ENCODE data around the gene CPOX.

CPOX gene

DNA sequence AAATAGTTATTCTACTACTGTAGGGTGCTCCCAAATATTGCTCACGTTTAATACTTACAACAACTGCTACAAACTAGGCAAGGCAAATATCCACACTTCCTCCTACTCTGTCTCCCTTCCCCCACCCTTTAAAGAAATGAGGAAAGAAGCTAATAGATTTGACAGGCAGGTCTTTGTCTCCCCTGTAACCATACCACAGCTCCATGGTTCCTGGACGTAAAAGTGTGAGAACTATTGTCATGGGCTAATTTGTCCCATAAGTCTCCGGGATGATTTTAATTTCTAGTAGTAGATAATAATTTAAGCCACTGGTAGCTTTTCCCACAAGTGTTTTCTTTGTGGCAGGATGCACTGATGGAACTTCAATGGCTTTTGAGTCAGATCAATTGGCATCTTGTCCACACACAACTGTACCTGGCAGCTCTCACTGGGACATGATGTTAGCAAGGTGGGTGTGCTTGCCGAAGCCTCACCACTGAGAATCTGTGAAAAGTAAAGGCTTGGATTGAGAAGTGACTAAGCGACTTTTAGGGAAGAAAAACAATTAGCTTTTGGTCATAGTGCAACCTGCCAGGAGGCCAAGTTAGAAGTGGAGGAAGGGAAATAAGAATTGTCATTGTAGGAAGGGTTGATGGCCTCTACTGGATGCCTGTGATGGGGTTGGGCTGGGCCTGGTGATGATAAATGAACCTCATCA is 1.4 kb upstream of the CPOX start:
- DNase-seq = no peak

DNA sequence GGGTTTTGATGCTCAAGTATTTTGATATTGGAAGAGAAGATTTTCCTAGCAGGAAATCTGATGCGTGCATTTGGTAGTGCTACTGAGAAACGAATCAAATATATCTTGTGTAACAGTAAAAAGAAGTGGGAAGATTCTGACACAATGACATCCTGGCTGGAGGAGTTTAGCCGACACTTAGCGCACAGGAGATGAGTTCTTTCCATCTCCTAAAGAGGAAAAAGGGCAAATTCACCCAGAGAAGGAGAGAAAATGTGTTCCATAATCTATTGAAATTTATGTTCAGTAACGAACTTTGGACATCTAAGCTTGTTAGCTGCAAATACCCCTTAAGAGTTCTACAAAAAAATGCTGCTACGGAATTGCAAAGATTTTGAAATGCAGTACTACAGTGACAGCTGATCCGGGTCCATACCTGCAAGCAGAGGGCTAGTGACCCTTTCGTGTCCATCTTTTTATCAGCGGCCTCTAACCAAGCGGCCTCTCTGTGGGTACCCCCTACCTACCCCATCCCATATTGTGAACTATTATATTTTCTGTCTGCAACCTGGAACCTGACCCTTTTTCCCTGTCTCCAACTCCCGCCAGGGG is 971 bp downstream of the CPOX start:
- no peak for DNase-seq

GRCh38 chr3:98589331-98590036 is 3.9 kb downstream of the CPOX start:
- DNase-seq = no peak

- no peak for DNase-seq
Observed at GRCh38 chr3:98588065-98588464, 5.3 kb downstream of the CPOX start.

GRCh38 chr3:98587654-98588053 is 5.8 kb downstream of the CPOX start:
- no peak for DNase-seq

DNA sequence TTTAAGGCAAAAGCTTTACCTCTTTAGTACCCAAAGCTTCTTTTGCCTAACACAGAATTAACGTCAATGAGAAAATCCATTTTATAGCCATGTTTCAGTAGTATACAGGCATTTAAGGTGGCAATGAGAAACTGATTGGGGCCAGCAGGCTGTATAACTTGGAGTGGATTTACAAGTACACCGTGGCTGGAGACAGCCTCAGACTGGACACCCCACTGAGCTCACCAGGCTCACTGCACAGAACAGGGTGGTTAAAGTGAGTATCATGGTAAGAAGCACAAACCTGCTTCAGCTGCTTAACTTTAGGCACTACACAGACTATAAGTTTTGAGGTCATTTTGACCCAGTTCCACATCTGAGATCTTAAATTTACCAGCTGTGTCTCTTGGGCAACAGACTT is 8.9 kb downstream of the CPOX start:
- DNase-seq = no peak

GRCh38 chr3:98583766-98584165 is 9.6 kb downstream of the CPOX start:
- no peak for DNase-seq

DNA sequence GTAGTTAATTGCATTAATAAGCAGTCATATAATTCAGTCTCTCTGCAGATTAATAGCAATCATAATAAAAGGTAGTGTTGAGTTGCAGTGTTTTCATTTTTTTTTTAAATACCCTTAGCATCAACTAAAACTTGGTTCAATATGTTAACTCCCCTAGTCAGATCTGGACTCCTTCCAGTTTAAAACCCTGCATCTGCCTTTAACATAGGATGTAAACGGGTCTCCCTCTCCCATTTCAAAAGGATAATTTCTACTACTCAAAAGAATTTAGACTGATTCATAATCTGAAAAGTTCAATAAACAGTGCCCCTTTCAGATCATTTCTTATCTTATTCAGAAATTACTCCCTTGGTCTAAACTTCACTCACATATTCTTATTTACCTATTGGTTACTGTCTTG is 11.4 kb downstream of the CPOX start:
- no peak for DNase-seq

DNA sequence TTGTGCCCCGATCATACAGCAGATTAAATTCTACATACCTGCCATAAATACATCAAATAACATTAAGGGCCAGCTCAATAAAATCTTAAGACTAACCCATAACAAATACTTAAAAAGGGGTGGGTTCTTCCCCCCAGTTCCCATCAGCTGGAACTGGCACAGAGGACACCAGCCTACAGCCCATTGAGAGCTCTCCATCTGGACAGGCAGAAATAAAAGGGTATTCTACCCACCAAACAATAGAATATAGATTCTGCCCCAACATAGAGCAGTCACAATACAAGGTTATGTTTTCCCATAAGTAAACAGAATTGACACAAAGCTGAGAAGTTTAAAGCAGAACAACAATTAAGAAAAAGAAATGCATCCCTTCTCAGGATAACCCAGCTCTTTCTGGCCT is 11.9 kb downstream of the CPOX start:
- DNase-seq = no peak

DNA sequence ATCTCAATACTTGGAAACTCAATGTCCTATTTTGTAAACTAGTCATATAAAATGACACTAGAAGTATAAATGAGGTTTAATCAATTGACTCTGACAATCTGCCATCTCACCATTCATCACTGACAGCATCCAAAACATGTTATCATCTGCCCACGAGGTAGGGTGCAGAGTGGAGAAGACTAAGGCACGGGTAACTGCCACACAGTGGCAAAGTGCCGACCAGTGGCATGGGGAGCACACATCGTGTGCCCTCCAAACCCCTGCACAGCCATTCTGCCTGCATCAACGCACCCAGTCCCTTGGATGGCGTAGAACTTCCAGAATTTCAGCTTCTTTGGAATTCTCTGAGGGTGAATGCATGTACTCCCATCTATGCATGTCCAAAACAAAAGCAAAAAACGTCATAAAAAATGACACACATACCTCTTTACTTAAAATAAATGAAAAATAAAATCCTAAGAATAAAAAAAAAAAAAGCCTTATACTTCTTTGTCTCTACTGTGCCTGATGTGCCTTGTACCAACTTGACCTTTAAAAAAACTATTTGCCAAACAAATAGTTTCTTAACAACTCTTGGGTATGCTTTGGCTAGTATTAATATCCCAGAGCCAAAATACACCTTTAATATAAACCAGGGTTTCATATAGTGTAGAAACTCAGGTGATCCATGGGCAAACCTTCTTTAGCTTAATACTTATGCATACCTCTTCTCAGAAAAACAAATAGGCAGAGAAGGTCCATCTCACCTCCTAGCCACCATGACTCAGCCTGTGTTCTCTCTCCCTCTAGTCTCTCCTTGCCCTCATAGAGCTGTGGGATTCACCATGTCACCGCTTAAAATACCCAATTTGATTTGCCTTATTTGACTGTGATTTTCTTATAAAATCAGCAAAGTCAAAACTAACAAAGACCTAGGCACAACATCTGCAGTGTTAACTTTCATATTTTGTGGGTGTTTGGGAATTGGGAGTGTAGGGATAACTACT is 12.7 kb downstream of the CPOX start:
- no peak for DNase-seq

DNA sequence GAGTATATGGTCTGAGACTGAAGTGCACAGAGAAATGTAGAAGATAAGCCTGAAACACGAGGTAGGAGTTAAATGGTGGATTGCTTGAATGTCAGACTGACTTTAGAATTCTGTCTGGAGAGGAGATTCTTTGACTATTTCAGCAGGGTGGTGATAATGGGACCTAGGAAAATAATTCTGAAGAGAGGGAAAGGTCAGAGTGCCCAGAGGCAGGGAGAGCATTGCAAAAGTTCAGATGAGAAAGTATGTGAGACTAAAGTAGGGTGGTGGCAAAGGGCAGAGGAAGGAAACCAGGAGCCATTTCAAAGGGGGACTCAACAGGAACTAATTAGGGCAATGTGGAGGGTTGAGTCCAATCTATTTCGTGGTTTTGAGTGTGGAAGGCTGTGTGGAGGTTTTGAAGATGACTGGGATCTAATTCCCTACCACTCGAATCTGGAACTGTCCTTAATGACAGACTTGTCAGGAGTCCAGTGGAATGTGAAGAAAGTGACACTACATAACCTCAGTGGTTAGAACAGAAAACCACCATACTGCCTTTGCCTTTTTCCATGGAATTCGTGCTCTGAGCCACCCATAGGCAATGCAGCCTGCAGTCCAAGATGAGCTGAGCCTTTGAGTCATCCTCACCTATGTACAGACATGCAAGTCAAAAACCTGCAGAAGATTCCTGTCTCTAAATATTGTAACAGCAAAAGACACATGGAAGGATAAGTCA is 16.1 kb downstream of the CPOX start:
- no peak for DNase-seq

GRCh38 chr3:98574132-98574531 is 19.3 kb downstream of the CPOX start:
- no peak for DNase-seq

- peak in 2 of 6 experiments; percentile 16 to 24 for DNase-seq
Observed at GRCh38 chr3:98573181-98573728, 20.2 kb downstream of the CPOX start.

DNA sequence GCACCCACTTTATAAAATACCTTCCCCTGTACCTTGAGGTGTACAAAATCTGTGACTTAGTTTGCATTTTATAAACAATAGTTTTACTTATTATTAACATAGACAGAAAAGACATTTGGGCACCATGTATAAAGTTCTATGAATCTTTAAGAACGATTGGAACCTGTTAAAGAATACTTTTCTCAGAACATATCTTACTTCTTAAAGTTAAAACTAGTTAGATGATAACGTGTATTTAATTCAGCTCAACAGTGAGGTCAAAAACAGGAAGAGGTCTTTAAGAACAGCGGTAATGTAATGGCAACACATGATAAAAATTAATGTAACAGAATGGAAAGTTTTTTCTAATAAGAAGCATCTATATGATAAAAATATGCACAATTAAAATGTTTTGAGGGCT is 25.0 kb downstream of the CPOX start:
- no peak for DNase-seq

DNA sequence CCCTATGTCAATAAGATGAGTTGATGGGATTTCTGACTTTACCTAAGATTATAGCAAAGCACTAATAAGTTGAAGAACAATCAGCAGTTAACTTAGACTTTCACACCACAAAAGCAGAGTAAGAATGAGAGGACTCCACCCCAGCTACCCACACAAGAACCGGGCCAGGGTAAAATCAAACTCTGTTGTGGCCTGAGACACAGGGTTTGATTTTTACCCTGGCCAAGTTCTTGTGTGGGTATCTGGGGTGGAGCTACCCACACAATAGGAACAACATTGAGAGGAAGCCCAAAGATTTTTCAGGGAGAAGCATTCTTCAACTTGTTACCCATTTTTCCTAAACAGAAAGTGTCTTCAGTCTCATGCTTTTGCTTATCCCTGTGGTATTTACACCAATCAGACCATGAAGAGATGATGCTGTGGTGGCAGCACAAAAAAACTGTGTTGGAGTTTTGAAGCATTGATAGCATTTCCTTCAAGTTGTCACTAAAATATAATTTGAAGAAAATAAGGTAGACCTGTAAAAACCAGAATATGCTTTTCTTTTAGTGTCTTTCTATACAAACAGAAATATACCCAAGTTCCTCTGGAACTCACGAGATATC is 25.6 kb downstream of the CPOX start:
- DNase-seq = no peak

DNA sequence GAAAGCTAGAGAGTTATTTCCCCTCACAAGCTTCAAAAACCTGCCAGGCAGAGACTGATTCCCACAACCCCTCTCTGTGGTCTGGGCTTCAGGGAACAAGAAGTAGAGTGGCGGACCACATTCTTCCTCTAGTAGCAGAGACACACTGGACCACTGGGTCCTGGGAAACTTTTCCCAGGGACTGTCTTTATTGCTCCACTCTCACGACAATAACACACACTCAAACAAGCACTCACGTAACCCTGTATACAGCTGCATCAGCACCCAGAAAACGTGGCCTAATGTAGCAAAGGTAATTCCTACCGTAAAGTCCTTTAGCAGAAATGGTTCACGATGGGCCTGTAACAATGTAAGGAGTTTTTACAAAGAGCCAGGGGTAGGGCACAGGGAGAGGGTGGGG is 27.6 kb downstream of the CPOX start:
- DNase-seq = no peak

GRCh38 chr3:98565237-98565643 is 28.2 kb downstream of the CPOX start:
- DNase-seq = no peak

GRCh38 chr3:98564282-98565005 is 29.0 kb downstream of the CPOX start:
- DNase-seq = peak in 2 of 6 experiments; percentile 2 to 16

GRCh38 chr3:98563661-98564281 is 29.6 kb downstream of the CPOX start:
- DNase-seq = peak in 3 of 6 experiments; percentile 13 to 39 (median 36)

Data from stimulated activated naive CD4-positive, alpha-beta T cell (primary cell).